ENCODE results near the gene CHMP5. TPM values are rescaled to one million over a fixed set of nuclear protein-coding genes. Genes with fewer than 3 reads are reported as not detected.
"Not testable (repeated sequence)": the region's sequence is repeated elsewhere in the genome, so short reads cannot be mapped to it uniquely, and the experiment has no call there.

Gene CHMP5
- total RNA-seq, 2 donors from 2014 or later: 4.6 to 20.5 TPM

GRCh38 chr9:33310748-33311147 is 45.9 kb downstream of the CHMP5 start:
- Histone ChIP-seq H3K36me3 (replicated peaks in 1 of 2; ENCODE audit: insufficient read depth in 1 of 2, low read depth in 2 of 2) (peaks cover 11 to 53% of the 10 kb centered on the region in 2 donors), H3K27ac (peak overlapping the region in 1 of 4 donors; percentile 23), H3K9me3 (no peaks in the 10 kb centered on the region), H3K4me1 (peaks cover 16% of the 10 kb centered on the region), H3K27me3 (no peaks in the 10 kb centered on the region), H3K4me3 (no peak overlapping the region)
- TF ChIP-seq CTCF (IDR thresholded peaks at IDR 0.05): no peak
- TF ChIP-seq POLR2A (IDR thresholded peaks at IDR 0.05): no peak
- intact Hi-C loops (cut with DNase I): no loop called here
- WGBS, 2 donors: 18 to 19% methylated on average over 2 of the region's 2 CpGs
- ATAC-seq (no peak), DNase-seq (no peak)

GRCh38 chr9:33311953-33312352 is 47.1 kb downstream of the CHMP5 start:
- DNase-seq (no peak), ATAC-seq (no peak)
- H3K9me3 ChIP-seq: no peaks in the 10 kb centered on the region
- intact Hi-C loops (cut with DNase I): no loop called here
- no peaks in the 10 kb centered on the region for H3K27me3 ChIP-seq
- H3K4me3 ChIP-seq: no peak overlapping the region
- H3K27ac ChIP-seq: no peak overlapping the region
- peaks cover 11 to 45% of the 10 kb centered on the region in 2 donors for H3K36me3 ChIP-seq (replicated peaks in 1 of 2; ENCODE audit: insufficient read depth in 1 of 2, low read depth in 2 of 2)
- TF ChIP-seq CTCF (IDR thresholded peaks at IDR 0.05) (no peak), POLR2A (IDR thresholded peaks at IDR 0.05) (no peak)
- 85 to 89% methylated on average over 2 of the region's 2 CpGs for WGBS, 2 donors
- H3K4me1 ChIP-seq: peaks cover 16% of the 10 kb centered on the region

GRCh38 chr9:33315371-33315770 is 50.5 kb downstream of the CHMP5 start:
- ATAC-seq (no peak), DNase-seq (no peak)
- Histone ChIP-seq H3K36me3 (replicated peaks in 1 of 2; ENCODE audit: insufficient read depth in 1 of 2, low read depth in 2 of 2) (peaks cover 10 to 49% of the 10 kb centered on the region in 2 donors), H3K4me3 (no peak overlapping the region), H3K9me3 (no peaks in the 10 kb centered on the region), H3K4me1 (peaks cover 4% of the 10 kb centered on the region), H3K27me3 (no peaks in the 10 kb centered on the region), H3K27ac (no peak overlapping the region)
- no peak for TF ChIP-seq POLR2A (IDR thresholded peaks at IDR 0.05)
- no peak for TF ChIP-seq CTCF (IDR thresholded peaks at IDR 0.05)
- intact Hi-C loops (cut with DNase I): no loop called here
- WGBS, 2 donors: 76 to 88% methylated on average over 5 of the region's 5 CpGs

GRCh38 chr9:33317136-33317535 is 52.3 kb downstream of the CHMP5 start:
- H3K9me3 ChIP-seq; intact Hi-C loops (cut with DNase I); DNase-seq; H3K4me1 ChIP-seq; H3K27ac ChIP-seq; H3K27me3 ChIP-seq; H3K4me3 ChIP-seq; ATAC-seq: not testable (repeated sequence)
- WGBS, 2 donors: 98 to 100% methylated on average over 3 of the region's 3 CpGs
- H3K36me3 ChIP-seq (replicated peaks in 1 of 2; ENCODE audit: insufficient read depth in 1 of 2, low read depth in 2 of 2): peaks cover 15 to 51% of the 10 kb centered on the region in 2 donors

- H3K4me3 ChIP-seq: no peak overlapping the region
- no peak for TF ChIP-seq POLR2A (IDR thresholded peaks at IDR 0.05)
- TF ChIP-seq CTCF (IDR thresholded peaks at IDR 0.05): no peak
- DNase-seq (no peak), ATAC-seq (no peak)
- no peak overlapping the region for H3K27ac ChIP-seq
- intact Hi-C loops (cut with DNase I): no loop called here
- no peaks in the 10 kb centered on the region for H3K4me1 ChIP-seq
- H3K27me3 ChIP-seq: no peaks in the 10 kb centered on the region
- no peaks in the 10 kb centered on the region for H3K9me3 ChIP-seq
- H3K36me3 ChIP-seq (replicated peaks in 1 of 2; ENCODE audit: insufficient read depth in 1 of 2, low read depth in 2 of 2): peaks cover 15 to 52% of the 10 kb centered on the region in 2 donors
- WGBS, 2 donors: 96 to 98% methylated on average over 3 of the region's 3 CpGs
These were observed 53.4 kb downstream of the CHMP5 start for GRCh38 chr9:33318225-33318624.

Measured in body of pancreas (tissue), 4 donors.